GM12872 (cell line): ENCODE results near the gene SLC2A6.

Experiments
- CTCF ChIP-seq: IDR thresholded peaks from 3 replicates; pipeline ENCODE4 v1.5.1; 2011; ENCODE audit warnings: low read depth, mild to moderate bottlenecking, low read length, moderate library complexity; ENCODE audit not compliant: insufficient read depth

Gene SLC2A6

GRCh38 chr9:133485531-133486260 lies 6.8 kb upstream of the SLC2A6 start:
- TF ChIP-seq CTCF, result no peak

- no peak for TF ChIP-seq CTCF
Measured at GRCh38 chr9:133484671-133485437, 6.0 kb upstream of the SLC2A6 start.

GRCh38 chr9:133483611-133484010 lies 4.7 kb upstream of the SLC2A6 start:
- TF ChIP-seq CTCF, result no peak

GRCh38 chr9:133477992-133478850 lies 678 bp downstream of the SLC2A6 start:
- TF ChIP-seq CTCF, result no peak

- no peak for TF ChIP-seq CTCF
Measured at GRCh38 chr9:133477461-133477860, 1.4 kb downstream of the SLC2A6 start.

- TF ChIP-seq CTCF, result no peak
Measured at GRCh38 chr9:133476941-133477340, 2.0 kb downstream of the SLC2A6 start.
